GM19193 (cell line): ENCODE measurements around the gene CLBA1.

Experiments
- POLR2A ChIP-seq: IDR thresholded peaks from 4 replicates; pipeline ENCODE4 v1.6.1; 2011; ENCODE audit not compliant: insufficient read depth, insufficient read length; ENCODE audit errors: extremely low read depth

Gene CLBA1

DNA sequence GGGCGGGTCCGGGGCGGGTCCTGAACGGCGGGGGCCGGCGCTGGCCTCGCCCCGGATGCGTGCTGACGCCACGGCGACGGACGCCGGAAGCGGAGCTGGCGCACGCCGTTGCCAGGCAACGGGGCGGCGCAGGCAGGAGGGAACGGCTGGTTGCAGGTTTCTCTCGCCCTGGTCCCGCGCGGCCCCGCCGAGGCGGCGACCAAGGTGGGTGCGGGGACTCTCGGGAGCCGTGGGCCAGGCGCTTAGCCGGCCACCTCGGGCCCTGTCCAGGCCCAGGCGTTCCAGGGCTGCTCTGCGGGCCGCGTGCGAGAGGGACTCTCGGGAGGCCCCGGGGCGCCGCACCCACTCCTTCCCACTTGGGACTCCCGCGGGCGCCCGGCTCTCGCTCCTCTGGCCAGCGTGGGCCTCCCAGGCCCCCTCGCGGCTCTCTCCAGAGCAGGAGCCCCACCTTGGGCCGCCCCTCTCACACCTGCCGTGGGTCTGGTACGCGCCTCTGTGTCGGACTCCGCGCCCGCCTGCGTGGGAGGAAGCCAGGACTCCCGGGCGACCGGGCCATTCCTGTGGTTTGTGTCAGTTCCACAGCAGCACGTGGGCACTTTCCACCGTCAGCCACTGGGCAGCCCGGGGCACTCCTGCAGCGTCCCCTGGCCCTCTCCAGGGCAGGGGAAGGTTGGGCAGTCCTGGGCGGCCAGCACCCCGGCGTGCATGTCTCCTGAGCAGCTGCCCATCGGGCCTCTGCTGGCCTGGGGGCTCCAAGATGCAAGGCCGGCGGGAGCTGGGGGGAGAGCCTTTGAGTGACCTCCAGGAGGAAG lies at the start of gene CLBA1:
CLBA1 (plus strand) TSS at position 114 of the 812 bp plus-strand sequence; CDS start at position 758, 644 bp downstream.
- TF ChIP-seq POLR2A: no peak

DNA sequence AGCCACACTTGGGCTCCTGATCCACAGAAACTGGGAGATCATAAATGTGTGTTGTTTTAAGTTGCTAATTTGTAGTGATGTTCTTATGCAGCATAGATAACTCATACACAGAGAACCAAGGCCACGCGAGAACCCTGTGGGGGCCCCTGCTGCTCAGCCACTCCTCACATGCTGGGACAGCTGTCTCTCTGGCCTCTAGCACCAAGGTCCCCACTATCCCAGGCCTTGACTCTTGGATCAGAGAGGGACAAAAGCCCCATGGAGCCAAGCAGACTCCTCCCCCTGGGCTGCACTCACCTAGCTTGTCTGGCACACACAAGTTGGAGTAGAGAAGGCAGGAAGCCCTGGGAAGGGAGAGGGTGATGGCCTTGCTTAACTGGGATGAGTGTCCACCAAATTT lies 49.6 kb upstream of the CLBA1 start:
- no peak for TF ChIP-seq POLR2A

DNA sequence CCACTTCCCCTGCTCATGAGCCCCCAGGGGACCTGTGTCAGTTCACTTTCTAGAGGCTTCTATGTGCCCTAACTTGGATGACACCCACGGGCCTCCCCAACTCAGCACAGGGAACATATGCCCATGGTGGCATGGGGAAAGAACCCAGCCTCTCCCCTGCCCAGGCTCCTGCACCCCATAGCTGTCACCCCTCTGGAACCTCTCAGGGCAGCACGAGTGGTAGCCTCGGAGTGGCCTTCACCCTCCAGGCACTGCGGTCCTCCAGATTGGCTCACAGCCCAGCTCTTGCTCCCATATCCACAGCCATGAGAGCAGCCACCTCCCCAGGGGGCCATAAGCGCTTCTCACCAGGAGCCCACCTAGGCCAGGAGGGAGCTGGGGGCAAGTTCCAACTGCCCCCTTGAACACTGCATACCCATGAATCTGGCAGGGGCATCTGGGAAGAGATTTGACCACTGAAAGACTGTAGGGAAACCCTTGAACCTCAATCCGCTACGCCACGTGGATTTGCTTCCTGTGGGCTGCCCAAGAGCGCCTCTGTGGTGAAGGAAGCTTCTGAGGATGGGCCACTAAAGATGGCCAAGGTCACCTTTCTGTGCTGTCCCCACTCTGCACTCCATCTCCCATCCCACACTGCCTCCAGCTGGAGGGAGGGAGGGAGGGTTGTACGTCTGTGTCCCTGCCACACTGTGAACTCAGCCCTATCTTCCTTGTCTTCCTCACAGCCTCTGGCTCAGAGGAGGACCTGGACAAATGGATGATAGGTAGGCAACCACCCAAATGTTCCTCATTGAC lies 49.0 kb upstream of the CLBA1 start:
- no peak for TF ChIP-seq POLR2A

DNA sequence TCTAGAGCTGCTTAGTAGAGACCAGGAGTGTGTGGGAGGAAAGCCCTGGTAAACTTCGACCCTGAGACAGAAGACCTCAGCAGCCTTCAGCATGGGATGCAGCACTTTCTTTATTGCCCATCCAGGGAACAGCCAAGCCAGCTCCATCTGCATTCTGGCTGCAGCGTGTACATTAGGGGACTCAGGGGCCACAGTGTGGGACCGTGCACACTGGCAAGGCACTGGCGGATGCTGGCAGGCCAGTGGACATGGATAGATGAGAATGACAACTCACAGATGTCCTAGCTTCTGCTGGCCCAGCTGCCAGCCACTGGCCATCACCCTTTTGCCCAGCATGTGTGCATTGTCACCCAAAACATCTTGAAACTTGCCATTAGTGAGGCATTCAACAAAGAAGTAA lies 48.4 kb upstream of the CLBA1 start:
- no peak for TF ChIP-seq POLR2A

DNA sequence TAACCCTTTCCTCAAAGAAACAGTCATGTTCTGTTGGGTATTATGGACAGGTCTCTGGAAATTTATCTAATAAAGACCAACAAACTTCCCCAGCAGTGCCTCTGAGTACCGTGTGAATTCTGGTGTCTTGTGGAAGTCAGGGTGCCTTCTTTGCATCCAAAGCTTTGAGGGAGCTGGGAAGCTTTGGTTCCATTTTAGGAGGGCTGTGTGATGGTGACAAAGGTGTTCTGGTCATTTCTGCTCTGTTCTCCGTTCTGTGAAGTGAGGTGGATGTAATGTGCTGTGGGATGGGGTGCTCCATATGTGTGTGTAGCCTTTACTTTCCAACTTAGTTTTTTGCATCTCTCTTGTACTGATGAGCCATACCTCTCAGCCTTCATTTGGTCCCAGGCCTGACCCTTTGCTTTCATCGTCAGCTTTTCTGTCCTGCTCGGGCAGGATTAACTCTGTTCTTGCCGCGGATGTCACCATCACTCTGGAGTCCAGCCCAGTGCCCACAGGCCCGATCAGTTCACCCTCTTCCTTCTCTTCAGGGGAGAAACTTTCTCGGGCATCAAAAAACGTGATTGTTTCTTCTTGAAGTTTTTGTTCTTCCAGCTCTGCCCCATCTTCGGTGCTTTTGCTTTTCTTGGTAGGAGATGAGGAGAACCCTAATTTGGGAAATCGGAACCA lies 47.8 kb upstream of the CLBA1 start:
- TF ChIP-seq POLR2A: no peak

DNA sequence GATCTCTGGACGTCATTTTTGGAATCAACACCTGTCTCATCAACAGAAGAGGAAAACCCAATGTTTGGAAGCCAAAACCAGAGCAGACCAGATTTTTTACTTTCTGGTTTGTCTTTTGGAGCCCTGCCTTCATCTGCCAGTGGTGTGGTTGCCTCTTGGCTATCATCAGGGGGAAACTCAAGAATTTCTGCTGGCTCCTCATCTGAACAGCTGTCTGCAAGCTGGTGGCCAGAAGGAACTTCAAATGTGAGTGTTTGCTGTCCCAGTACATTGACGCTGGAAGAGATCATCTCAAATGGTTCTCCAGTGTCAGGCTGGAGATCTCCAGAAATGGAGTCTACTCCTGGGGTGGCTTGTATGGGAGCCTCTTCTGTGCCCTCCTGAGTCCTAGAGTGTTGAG lies 47.2 kb upstream of the CLBA1 start:
- no peak for TF ChIP-seq POLR2A

DNA sequence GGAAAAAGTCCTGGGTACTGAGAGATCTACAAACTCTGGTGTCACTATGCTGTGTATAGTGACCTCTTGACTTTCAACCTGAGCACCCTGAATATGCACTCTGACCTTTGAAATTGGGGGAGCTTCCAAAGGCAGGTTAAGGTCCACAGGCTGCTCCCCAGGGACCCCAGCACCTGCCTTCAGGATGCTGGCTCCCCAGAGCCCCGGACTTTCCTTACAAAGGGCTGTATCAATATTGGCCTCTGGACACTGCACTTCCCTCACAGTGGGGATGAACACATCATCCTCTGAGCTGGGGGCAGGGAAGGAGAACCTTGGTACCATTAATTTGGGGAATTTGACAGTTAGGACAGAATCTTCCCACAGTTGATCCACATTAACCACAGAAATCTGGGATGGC lies 46.6 kb upstream of the CLBA1 start:
- TF ChIP-seq POLR2A: no peak

DNA sequence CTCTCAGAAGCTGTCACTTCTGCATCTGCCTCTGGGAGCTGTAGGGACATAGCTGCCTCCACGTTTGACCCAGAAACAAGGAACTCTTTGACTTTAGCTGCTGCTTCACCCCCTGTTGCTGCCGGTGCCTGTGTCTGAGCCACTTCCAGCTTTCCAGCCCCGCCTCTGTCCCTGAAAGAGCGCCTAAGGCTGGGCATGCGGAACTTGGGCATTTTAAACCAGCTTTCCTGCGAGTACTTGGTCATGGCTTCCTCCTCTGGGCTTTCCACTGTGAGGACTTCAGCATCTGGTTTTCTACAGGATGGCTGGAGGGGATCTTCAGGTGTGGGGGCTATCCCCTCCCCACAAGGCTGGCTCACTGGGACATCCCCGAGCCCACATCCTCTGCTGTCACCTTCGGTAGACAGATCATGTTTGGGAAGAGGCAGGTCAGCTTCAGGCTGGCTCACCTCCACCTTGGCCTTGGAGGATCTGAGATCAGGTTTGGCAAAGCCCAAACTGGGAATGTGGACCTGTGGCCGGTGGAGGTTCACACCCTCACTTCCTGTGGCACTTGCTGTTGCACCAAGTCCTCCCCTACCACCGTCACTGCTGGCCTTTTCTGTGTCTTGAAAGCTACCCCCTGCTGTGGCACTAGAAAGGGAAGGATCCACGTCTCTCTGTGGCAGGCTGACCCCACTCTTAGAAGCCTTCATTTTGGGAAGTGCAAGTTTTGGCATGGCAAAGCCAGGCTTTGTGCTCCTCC lies 45.8 kb upstream of the CLBA1 start:
- TF ChIP-seq POLR2A: no peak

DNA sequence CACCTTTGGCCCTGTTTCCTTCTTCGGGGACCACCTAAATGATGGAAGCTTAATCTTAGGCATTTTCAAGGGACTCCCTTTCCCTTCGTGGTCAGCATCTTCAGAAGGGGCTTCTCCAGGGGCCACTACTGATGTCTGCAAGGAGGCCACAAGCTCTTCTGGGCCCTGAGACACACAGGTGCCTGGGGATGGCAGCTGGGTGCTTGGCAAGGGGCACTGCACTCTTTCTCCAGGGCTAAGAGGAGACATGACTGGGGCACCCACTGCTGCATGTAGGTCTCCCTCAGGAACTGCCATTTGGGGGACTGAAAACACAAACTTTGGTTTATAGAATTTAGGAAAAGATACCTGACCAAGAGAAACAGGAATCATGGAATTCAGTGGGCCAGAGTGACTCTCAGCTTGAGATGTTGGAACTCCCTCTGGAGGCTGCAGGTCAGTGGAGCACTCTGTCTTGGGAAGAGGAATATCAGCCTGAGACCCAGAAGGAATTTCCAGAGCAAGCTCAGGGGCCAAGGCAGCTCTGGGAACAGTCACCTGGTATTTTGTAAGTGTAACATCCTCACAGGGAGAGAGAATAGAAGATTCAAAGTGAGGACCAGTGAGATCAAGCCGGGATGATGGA lies 45.0 kb upstream of the CLBA1 start:
- no peak for TF ChIP-seq POLR2A

DNA sequence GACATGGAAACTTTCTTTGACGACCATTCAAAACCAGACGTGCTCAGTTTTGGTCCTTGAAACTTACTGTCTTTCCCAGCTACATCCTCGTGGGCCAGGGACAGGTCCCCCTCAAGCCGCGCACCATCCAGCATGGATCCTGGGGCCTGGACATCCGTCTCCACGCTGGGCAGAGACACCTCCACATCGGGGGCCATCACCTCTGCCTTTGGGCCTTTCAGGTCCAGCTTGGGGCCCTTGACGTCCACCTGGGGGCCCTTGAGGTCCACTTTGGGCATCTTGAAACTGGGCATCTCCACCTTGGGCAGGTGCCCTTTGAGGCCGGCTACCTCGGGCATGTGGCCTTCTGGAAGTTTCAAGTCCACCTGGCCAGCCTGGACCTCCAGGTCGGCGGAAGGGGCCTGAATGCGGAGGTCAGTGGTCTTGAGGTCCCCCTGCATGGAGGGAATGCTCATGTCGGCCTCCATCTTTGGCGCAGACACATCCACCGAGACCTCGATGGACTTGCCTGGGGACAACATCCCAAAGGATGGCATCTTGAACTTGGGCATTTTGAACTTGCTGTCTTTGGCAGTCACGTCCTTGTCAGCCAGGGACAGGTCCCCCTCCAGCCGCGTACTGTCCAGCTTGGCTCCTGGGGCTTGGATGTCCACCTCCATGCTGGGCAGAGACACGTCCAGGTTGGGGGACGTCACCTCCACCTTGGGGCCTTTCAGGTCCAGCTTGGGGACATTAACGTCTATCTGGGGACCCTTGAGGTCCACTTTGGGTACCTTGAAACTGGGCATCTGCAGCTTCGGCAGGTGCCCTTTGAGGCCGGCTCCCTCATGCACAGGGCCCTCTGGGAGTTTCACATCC lies 43.9 kb upstream of the CLBA1 start:
- no peak for TF ChIP-seq POLR2A

DNA sequence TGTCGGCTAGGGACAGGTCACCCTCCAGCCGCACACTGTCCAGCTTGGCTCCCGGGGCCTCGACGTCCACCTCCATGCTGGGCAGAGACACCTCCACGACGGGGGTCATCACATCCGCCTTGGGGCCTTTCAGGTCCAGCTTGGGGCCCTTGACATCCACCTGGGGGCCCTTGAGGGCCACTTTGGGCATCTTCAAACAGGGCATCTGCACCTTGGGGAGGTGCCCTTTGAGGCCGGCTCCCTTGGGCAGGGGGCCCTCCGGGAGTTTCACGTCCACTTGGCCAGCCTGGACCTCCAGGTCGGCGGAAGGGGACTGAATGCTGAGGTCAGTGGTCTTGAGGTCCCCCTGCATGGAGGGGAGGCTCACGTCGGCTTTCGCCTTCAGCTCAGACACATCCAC lies 43.0 kb upstream of the CLBA1 start:
- no peak for TF ChIP-seq POLR2A

DNA sequence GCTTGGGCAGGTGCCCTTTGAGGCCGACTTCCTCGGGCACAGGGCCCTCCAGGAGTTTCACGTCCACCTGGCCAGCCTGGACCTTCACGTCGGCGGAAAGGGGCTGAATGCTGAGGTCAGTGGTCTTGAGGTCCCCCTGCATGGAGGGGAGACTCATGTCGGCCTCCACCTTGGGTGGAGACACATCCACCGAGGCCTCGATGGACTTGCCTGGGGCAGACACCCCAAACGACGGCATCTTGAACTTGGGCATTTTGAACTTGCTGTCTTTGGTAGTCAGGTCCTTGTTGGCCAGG lies 36.9 kb upstream of the CLBA1 start:
- no peak for TF ChIP-seq POLR2A

DNA sequence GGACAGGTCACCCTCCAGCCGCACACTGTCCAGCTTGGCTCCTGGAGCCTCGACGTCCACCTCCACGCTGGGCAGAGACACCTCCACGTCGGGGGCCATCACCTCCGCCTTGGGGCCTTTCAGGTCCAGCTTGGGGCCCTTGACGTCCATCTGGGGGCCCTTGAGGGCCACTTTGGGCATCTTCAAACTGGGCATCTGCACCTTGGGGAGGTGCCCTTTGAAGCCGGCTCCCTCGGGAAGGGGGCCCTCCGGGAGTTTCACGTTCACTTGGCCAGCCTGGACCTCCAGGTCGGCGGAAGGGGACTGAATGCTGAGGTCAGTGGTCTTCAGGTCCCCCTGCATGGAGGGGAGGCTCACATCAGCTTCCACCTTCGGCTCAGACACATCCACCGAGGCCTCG lies 35.6 kb upstream of the CLBA1 start:
- TF ChIP-seq POLR2A: no peak

DNA sequence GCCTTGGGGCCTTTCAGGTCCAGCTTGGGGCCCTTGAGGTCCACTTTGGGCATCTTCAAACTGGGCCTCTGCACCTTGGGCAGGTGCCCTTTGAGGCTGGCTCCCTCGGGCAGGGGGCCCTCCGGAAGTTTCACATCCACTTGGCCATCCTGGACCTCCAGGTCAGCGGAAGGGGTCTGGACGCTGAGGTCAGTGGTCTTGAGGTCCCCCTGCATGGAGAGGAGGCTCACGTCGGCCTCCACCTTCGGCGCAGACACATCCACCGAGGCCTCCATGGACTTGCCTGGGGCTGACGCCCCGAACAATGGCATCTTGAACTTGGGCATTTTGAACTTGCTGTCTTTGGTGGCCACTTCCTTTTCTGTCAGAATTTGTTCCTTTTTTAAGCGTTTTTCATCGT lies 32.5 kb upstream of the CLBA1 start:
- TF ChIP-seq POLR2A: no peak
